Upper lobe of left lung (tissue), 6 donors: Measurements from ENCODE around the gene THSD7A. TPM values are rescaled to one million over a fixed set of nuclear protein-coding genes. Genes with fewer than 3 reads are reported as not detected.

Experiments used
- ATAC-seq, 2 donors: fragments of 200-7000 bp; cut with Tn5 transposase; one replicate each; pipeline ENCODE4 v1.9.1; 2022; ENCODE audit warnings: mild to moderate bottlenecking in 2 of 2, moderate library complexity in 2 of 2; ENCODE audit not compliant: low FRiP score in 2 of 2
- DNase-seq, 2 donors: peaks; one replicate each; pipeline ENCODE4 v3.0.0-alpha.2; 2019 to 2020
- H3K27ac ChIP-seq, 4 donors: fragments of 200-600 bp; sonication (generic); one replicate each; pipeline ENCODE4 v1.5.1; 2016 to 2019
- H3K27me3 ChIP-seq, 4 donors: fragments of 200-600 bp; sonication (generic); one replicate each; pipeline ENCODE4 v1.5.1; 2017 to 2019
- H3K36me3 ChIP-seq, 4 donors: fragments of 200-600 bp; sonication (generic); one replicate each; pipeline ENCODE4 v1.5.1; 2016 to 2019
- H3K4me1 ChIP-seq, 4 donors: fragments of 200-600 bp; sonication (generic); one replicate each; pipeline ENCODE4 v1.5.1; 2018 to 2019
- H3K4me3 ChIP-seq, 4 donors: fragments of 200-600 bp; sonication (generic); one replicate each; pipeline ENCODE4 v1.5.1; 2017 to 2019; ENCODE audit warnings: mild to moderate bottlenecking in 2 of 4, moderate library complexity in 1 of 4
- H3K9me3 ChIP-seq, 4 donors: fragments of 200-600 bp; sonication (generic); one replicate each; pipeline ENCODE4 v1.5.1; 2018 to 2019
- EP300 ChIP-seq, 4 donors: sonication (generic); formaldehyde crosslinking; IDR thresholded peaks; one replicate each; pipeline ENCODE4 v1.5.1; 2017; ENCODE audit warnings: antibody characterized with exemption in 4 of 4, control low read depth in 2 of 4
- POLR2A ChIP-seq, 4 donors: fragments of 450-650 bp; IDR thresholded peaks; one replicate each; pipeline ENCODE4 v1.5.1; 2016 to 2017; ENCODE audit warnings: antibody characterized with exemption in 4 of 4, mild to moderate bottlenecking in 2 of 4
- POLR2AphosphoS5 ChIP-seq, 2 donors: sonication (generic); formaldehyde crosslinking; IDR thresholded peaks; one replicate each; pipeline ENCODE4 v1.5.1; 2017; ENCODE audit warnings: antibody characterized with exemption in 2 of 2
- WGBS, 2 donors: methylation state at CpG; one replicate each; pipeline ENCODE4 v1.1.5; 2017 to 2018; 5-methylcytosine and 5-hydroxymethylcytosine counted together
- total RNA-seq, 6 donors: library from RNA; depleted of rRNA in 4 of 6; stranded (reverse); fragments of >200 nt in 4 of 6; gene quantifications; one replicate each; pipeline versions ENCODE4 v1.1.0 to v1.2.1, GENCODE V29; 2016 to 2021
- TF ChIP-seq, protein P1 (sequence below), 6 experiments: fragments of 450-650 bp in 4 of 6; fragments of 200-600 bp in 2 of 6; sonication (generic) in 2 of 6; IDR thresholded peaks; one replicate each; pipeline ENCODE4 v1.5.1; 2016 to 2019; ENCODE audit warnings: antibody characterized with exemption in 6 of 6
- donor health status: DM: no; HTN: no; CAD: no; lungs with moderate emphysema.
- donor health status: DM: no; HTN: yes; CAD: no; lungs with severe emphysema.

Gene THSD7A
- total RNA-seq, 6 donors from 2014 or later = 5.1 to 15.7 (median 7.0) TPM

DNA sequence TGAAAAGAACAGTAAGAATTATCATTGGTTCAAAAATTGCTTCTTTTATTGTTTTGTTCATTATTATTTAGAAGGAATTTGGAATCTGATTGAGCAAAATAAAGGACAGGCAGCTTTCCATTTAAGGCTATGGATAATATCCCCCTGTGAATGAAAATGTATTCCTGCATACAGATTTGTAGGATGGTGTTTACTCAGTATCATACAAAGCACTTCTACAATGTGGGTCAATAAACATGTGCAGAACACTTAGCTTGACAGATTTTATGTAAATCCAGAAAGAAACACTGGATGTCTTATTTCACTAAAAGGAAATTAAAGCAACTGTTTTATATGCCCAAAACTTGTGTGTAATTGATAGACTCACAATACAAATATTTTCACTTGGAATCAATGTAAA is 189.7 kb downstream of the THSD7A start:
- Histone ChIP-seq H3K9me3 (no peaks in the 10 kb centered on the region), H3K27me3 (no peaks in the 10 kb centered on the region), H3K36me3 (no peaks in the 10 kb centered on the region), H3K27ac (no peak overlapping the region), H3K4me1 (no peaks in the 10 kb centered on the region), H3K4me3 (no peak overlapping the region)
- DNase-seq = no peak
- no peak for ATAC-seq
- no peak for TF ChIP-seq EP300 (IDR thresholded peaks at IDR 0.05)

DNA sequence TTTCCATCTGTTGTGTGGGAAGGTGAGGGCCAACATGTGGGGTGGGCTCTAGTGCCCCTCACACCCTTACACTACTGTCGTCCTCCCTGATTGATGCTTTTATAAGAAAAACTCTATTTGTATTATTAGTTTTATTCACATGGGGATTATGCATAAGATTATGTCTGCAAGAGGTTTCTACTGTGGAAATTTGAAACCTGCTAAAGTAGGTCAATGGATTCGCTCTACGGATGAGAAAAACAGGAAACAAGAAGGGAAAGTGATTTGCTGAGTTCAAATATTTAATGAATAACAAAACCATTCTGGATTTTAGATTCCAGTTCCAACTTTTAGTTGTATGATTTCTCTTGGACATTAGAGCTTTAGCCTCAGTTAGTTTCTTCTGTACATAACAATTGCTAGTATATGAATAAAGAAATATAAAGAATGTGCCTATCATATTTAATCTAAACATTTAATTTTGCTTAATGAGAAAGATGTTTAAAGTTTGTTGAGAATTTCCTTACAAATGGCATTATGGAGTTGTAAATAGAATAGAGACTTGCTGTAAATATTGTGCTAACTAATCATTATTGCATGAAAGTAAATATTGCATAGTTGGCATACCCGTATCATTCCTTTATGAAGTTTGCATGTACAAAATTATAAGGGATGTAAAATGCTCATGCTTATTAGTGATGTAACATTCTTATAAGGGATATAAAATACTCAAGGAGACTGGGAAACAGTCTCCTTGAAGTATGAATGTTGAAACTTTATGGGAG is 193.8 kb downstream of the THSD7A start:
- no peak overlapping the region for H3K4me3 ChIP-seq
- H3K27me3 ChIP-seq = no peaks in the 10 kb centered on the region
- H3K4me1 ChIP-seq = no peaks in the 10 kb centered on the region
- ATAC-seq (no peak), DNase-seq (no peak)
- no peaks in the 10 kb centered on the region for H3K9me3 ChIP-seq
- WGBS, 2 donors = 45 to 47% methylated on average over 4 of the region's 4 CpGs
- no peak overlapping the region for H3K27ac ChIP-seq
- H3K36me3 ChIP-seq = no peaks in the 10 kb centered on the region
- TF ChIP-seq POLR2A (IDR thresholded peaks at IDR 0.05) (no peak), POLR2AphosphoS5 (IDR thresholded peaks at IDR 0.05) (no peak), EP300 (IDR thresholded peaks at IDR 0.05) (no peak)
- TF ChIP-seq, protein P1, sequence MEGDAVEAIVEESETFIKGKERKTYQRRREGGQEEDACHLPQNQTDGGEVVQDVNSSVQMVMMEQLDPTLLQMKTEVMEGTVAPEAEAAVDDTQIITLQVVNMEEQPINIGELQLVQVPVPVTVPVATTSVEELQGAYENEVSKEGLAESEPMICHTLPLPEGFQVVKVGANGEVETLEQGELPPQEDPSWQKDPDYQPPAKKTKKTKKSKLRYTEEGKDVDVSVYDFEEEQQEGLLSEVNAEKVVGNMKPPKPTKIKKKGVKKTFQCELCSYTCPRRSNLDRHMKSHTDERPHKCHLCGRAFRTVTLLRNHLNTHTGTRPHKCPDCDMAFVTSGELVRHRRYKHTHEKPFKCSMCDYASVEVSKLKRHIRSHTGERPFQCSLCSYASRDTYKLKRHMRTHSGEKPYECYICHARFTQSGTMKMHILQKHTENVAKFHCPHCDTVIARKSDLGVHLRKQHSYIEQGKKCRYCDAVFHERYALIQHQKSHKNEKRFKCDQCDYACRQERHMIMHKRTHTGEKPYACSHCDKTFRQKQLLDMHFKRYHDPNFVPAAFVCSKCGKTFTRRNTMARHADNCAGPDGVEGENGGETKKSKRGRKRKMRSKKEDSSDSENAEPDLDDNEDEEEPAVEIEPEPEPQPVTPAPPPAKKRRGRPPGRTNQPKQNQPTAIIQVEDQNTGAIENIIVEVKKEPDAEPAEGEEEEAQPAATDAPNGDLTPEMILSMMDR (IDR thresholded peaks at IDR 0.05) = no peak

DNA sequence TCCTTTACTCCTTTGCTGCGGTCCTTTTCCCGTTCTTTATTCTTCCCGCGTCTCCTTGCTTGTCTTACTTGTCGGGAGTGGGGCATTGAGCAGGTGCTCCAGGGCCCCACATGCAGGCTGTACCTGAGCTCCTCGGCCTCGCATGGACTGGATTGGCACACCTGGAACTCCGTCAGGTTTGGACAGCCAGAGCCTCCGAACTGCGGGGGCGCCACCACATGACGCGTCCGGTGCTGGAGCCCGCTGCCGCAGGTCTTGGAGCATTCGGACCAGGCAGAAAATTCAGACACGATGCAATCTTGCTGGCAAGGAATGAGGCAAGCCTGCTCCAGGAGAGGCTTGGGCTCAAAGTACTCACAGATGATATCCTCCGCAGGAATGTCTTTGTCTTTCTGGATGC is 195.7 kb downstream of the THSD7A start:
- TF ChIP-seq EP300 (IDR thresholded peaks at IDR 0.05) (no peak), POLR2AphosphoS5 (IDR thresholded peaks at IDR 0.05) (no peak), POLR2A (IDR thresholded peaks at IDR 0.05) (no peak)
- TF ChIP-seq, protein P1 (IDR thresholded peaks at IDR 0.05) = no peak
- Histone ChIP-seq H3K4me3 (no peak overlapping the region), H3K27me3 (no peaks in the 10 kb centered on the region), H3K9me3 (no peaks in the 10 kb centered on the region), H3K27ac (no peak overlapping the region), H3K4me1 (no peaks in the 10 kb centered on the region), H3K36me3 (no peaks in the 10 kb centered on the region)
- 98 to 99% methylated on average over 12 to 19 of the region's 19 CpGs for WGBS, 2 donors
- ATAC-seq = no peak
- peak in 1 of 2 donors; percentile 48 for DNase-seq

DNA sequence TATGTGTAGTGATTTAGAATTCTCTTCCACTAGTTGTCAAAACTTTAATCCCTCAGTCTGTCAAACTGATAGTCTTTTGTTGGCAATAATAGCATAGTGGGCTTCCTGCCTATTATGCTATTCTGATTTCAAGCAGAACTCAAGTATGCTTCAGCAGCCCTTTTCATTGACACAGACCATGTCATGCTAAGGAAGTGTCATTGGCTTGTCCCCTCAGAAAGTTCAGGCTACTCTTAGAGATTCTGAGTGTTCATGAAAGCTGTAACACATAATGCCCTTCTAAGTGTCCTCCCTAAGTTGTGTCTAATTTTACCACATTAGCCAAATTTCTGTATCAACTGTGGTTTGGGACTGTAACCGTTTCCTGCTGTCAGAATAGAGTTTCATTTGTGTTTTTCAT is 198.7 kb downstream of the THSD7A start:
- no peak overlapping the region for H3K27ac ChIP-seq
- no peak for ATAC-seq
- H3K36me3 ChIP-seq = no peaks in the 10 kb centered on the region
- no peaks in the 10 kb centered on the region for H3K9me3 ChIP-seq
- no peaks in the 10 kb centered on the region for H3K4me1 ChIP-seq
- 81 to 88% methylated on average over 1 of the region's 1 CpG for WGBS, 2 donors
- H3K27me3 ChIP-seq = no peaks in the 10 kb centered on the region
- TF ChIP-seq EP300 (IDR thresholded peaks at IDR 0.05) = no peak
- no peak for TF ChIP-seq POLR2AphosphoS5 (IDR thresholded peaks at IDR 0.05)
- no peak for TF ChIP-seq POLR2A (IDR thresholded peaks at IDR 0.05)
- TF ChIP-seq, protein P1 (IDR thresholded peaks at IDR 0.05) = no peak
- no peak overlapping the region for H3K4me3 ChIP-seq
- DNase-seq = no peak

DNA sequence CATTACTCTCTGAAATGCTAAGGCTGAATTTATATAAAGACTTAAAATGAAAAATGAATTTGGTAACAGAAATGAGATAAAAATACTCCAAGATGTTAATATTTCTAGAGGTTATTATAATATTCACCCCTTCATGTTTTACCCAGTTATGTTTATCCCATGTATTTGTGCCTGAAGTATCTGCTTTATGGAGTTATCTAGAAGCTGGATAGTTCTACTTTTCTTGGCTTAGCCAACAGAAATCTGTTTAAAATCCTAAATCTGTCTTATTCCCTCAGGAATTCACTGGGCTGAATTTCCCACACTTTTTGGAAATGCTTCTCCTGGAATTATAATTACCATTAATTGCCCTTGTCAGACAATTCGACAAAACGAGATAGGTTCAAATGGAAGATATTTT is 201.6 kb downstream of the THSD7A start:
- Histone ChIP-seq H3K4me3 (no peak overlapping the region), H3K36me3 (no peaks in the 10 kb centered on the region), H3K27me3 (no peaks in the 10 kb centered on the region), H3K9me3 (no peaks in the 10 kb centered on the region), H3K4me1 (no peaks in the 10 kb centered on the region), H3K27ac (no peak overlapping the region)
- DNase-seq (no peak), ATAC-seq (no peak)
- TF ChIP-seq POLR2A (IDR thresholded peaks at IDR 0.05) (no peak), EP300 (IDR thresholded peaks at IDR 0.05) (no peak), POLR2AphosphoS5 (IDR thresholded peaks at IDR 0.05) (no peak)
- TF ChIP-seq, protein P1 (IDR thresholded peaks at IDR 0.05) = no peak
- 79 to 83% methylated on average over 2 of the region's 2 CpGs for WGBS, 2 donors
